Stimulated activated effector memory CD8-positive, alpha-beta T cell treated with anti-CD3 and anti-CD28 coated beads, Interleukin-12 subunit alpha, Interleukin-12 subunit beta, amount 100 ng/mL, for 72 hours (primary cell): ENCODE measurements around the gene CES2.
"Not testable (repeated sequence)": the region's sequence is repeated elsewhere in the genome, so short reads cannot be mapped to it uniquely, and the experiment has no call there.

ENCODE experiments used
- ATAC-seq: fragments of 150-1000 bp; cut with Tn5 transposase; 2 replicates; pipeline ENCODE4 v1.10.0; 2021
- DNase-seq, 2 donors: peaks; one replicate each; pipeline ENCODE4 v3.0.0; 2021 to 2022; ENCODE audit warnings: low spot score in 2 of 2
- H3K27ac Mint-ChIP-seq: one replicate; pipeline ENCODE4 v1.8.0; 2022; ENCODE audit warnings: mild to moderate bottlenecking, mixed read lengths
- H3K36me3 Mint-ChIP-seq: one replicate; pipeline ENCODE4 v1.8.0; 2022; ENCODE audit warnings: mild to moderate bottlenecking, mixed read lengths
- H3K4me1 Mint-ChIP-seq: one replicate; pipeline ENCODE4 v1.8.0; 2022; ENCODE audit warnings: mixed read lengths
- H3K4me3 Mint-ChIP-seq: one replicate; pipeline ENCODE4 v1.8.0; 2022; ENCODE audit warnings: mild to moderate bottlenecking, mixed read lengths
- H3K9me3 Mint-ChIP-seq: one replicate; pipeline ENCODE4 v1.8.0; 2022; ENCODE audit warnings: mixed read lengths

Gene CES2

GRCh38 chr16:66960270-66960669 is 25.0 kb downstream of the CES2 start:
- Mint-ChIP-seq H3K27ac (peak overlapping the region; percentile 63), H3K4me1 (peaks cover 13% of the 10 kb centered on the region)
- ATAC-seq = no peak

GRCh38 chr16:66961065-66961744 is 25.9 kb downstream of the CES2 start, which contains the start of gene CES3:
TSS of gene CES3 (plus strand) at chr16:66961266. CDS start at chr16:66961308, 42 bp downstream.
- Mint-ChIP-seq H3K36me3 (no peaks in the 10 kb centered on the region), H3K27ac (peak within 1 kb of the TSS; percentile 63), H3K9me3 (no peaks in the 10 kb centered on the region), H3K4me1 (peaks cover 13% of the 10 kb centered on the region), H3K4me3 (no peak within 1 kb of the TSS)
- ATAC-seq (peak; percentile 93), DNase-seq (peak; percentile 43 to 77)

More at GRCh38 chr16:66960270-66960669, 25.0 kb downstream of the CES2 start:
- Mint-ChIP-seq H3K9me3 (no peaks in the 10 kb centered on the region), H3K4me3 (no peak overlapping the region), H3K36me3 (no peaks in the 10 kb centered on the region)
- DNase-seq = no peak

GRCh38 chr16:66961914-66962313 is 26.6 kb downstream of the CES2 start:
- H3K36me3 Mint-ChIP-seq = no peaks in the 10 kb centered on the region
- no peak for ATAC-seq
- DNase-seq = no peak
- H3K9me3 Mint-ChIP-seq = no peaks in the 10 kb centered on the region
- H3K27ac Mint-ChIP-seq = peak overlapping the region; percentile 63
- H3K4me3 Mint-ChIP-seq = no peak overlapping the region
- peaks cover 13% of the 10 kb centered on the region for H3K4me1 Mint-ChIP-seq

GRCh38 chr16:66964049-66964448 is 28.7 kb downstream of the CES2 start:
- H3K36me3 Mint-ChIP-seq = no peaks in the 10 kb centered on the region
- no peaks in the 10 kb centered on the region for H3K9me3 Mint-ChIP-seq
- ATAC-seq = no peak
- H3K4me1 Mint-ChIP-seq = peaks cover 6% of the 10 kb centered on the region
- DNase-seq = no peak
- no peak overlapping the region for H3K4me3 Mint-ChIP-seq
- no peak overlapping the region for H3K27ac Mint-ChIP-seq

GRCh38 chr16:66968847-66969246 is 33.5 kb downstream of the CES2 start:
- no peaks in the 10 kb centered on the region for H3K36me3 Mint-ChIP-seq

GRCh38 chr16:66970775-66971720 is 35.7 kb downstream of the CES2 start:
- Mint-ChIP-seq H3K9me3 (no peaks in the 10 kb centered on the region), H3K4me1 (peaks cover 14% of the 10 kb centered on the region), H3K4me3 (no peak overlapping the region), H3K27ac (no peak overlapping the region), H3K36me3 (peaks cover 5% of the 10 kb centered on the region)
- DNase-seq = no peak
- ATAC-seq = peak; percentile 53

More at GRCh38 chr16:66968847-66969246, 33.5 kb downstream of the CES2 start:
- no peak overlapping the region for H3K27ac Mint-ChIP-seq
- ATAC-seq = no peak
- no peaks in the 10 kb centered on the region for H3K9me3 Mint-ChIP-seq
- DNase-seq = no peak
- no peak overlapping the region for H3K4me3 Mint-ChIP-seq
- no peaks in the 10 kb centered on the region for H3K4me1 Mint-ChIP-seq

- Mint-ChIP-seq H3K36me3 (peaks cover 12% of the 10 kb centered on the region), H3K4me3 (no peak overlapping the region), H3K4me1 (peaks cover 28% of the 10 kb centered on the region), H3K9me3 (no peaks in the 10 kb centered on the region), H3K27ac (no peak overlapping the region)
- DNase-seq (no peak), ATAC-seq (no peak)
Measured at GRCh38 chr16:66972983-66973382, 37.7 kb downstream of the CES2 start.

GRCh38 chr16:66973716-66974115 is 38.4 kb downstream of the CES2 start:
- DNase-seq = no peak
- peaks cover 35% of the 10 kb centered on the region for H3K4me1 Mint-ChIP-seq
- no peak for ATAC-seq
- H3K36me3 Mint-ChIP-seq = peaks cover 14% of the 10 kb centered on the region
- H3K4me3 Mint-ChIP-seq = no peak overlapping the region
- no peak overlapping the region for H3K27ac Mint-ChIP-seq
- no peaks in the 10 kb centered on the region for H3K9me3 Mint-ChIP-seq

GRCh38 chr16:66974156-66974931 is 39.0 kb downstream of the CES2 start:
- not testable (repeated sequence) for DNase-seq

GRCh38 chr16:66974932-66975246 is 39.6 kb downstream of the CES2 start:
- not testable (repeated sequence) for H3K9me3 Mint-ChIP-seq, ATAC-seq
- Mint-ChIP-seq H3K4me1 (peaks cover 43% of the 10 kb centered on the region), H3K4me3 (peak overlapping the region; percentile 70), H3K27ac (peak overlapping the region; percentile 30), H3K36me3 (peaks cover 14% of the 10 kb centered on the region)
- DNase-seq = peak; percentile 39 to 83

More at GRCh38 chr16:66974156-66974931, 39.0 kb downstream of the CES2 start:
- Mint-ChIP-seq H3K27ac (peak overlapping the region; percentile 30), H3K36me3 (peaks cover 14% of the 10 kb centered on the region), H3K4me1 (peaks cover 42% of the 10 kb centered on the region), H3K4me3 (peak overlapping the region; percentile 70)
- not testable (repeated sequence) for H3K9me3 Mint-ChIP-seq, ATAC-seq

- Mint-ChIP-seq H3K9me3 (no peaks in the 10 kb centered on the region), H3K27ac (peak overlapping the region; percentile 30), H3K36me3 (peaks cover 15% of the 10 kb centered on the region), H3K4me3 (peak overlapping the region; percentile 70), H3K4me1 (peaks cover 44% of the 10 kb centered on the region)
- no peak for ATAC-seq
- no peak for DNase-seq
Measured at GRCh38 chr16:66975302-66975893, 40.1 kb downstream of the CES2 start.

- peaks cover 25% of the 10 kb centered on the region for H3K36me3 Mint-ChIP-seq
- peaks cover 53% of the 10 kb centered on the region for H3K4me1 Mint-ChIP-seq
- H3K4me3 Mint-ChIP-seq = peak overlapping the region; percentile 70
- DNase-seq = no peak
- H3K27ac Mint-ChIP-seq = no peak overlapping the region
- H3K9me3 Mint-ChIP-seq = no peaks in the 10 kb centered on the region
- ATAC-seq = no peak
Measured at GRCh38 chr16:66976746-66977145, 41.4 kb downstream of the CES2 start.

GRCh38 chr16:66977341-66978113 is 42.2 kb downstream of the CES2 start:
- Mint-ChIP-seq H3K4me3 (peak overlapping the region; percentile 70), H3K27ac (peak overlapping the region; percentile 15), H3K4me1 (peaks cover 60% of the 10 kb centered on the region), H3K9me3 (no peaks in the 10 kb centered on the region), H3K36me3 (peaks cover 25% of the 10 kb centered on the region)
- ATAC-seq (peak; percentile 97), DNase-seq (peak; percentile 91 to 96)
